Mucosa of descending colon (tissue), 3 donors: ENCODE results near the gene UQCC3. TPM values are rescaled to one million over a fixed set of nuclear protein-coding genes. Genes with fewer than 3 reads are reported as not detected.
"Not testable (repeated sequence)": the region's sequence is repeated elsewhere in the genome, so short reads cannot be mapped to it uniquely, and the experiment has no call there.

Experiments
- ATAC-seq: fragments of 200-7000 bp; cut with Tn5 transposase; one replicate; pipeline ENCODE4 v1.9.1; 2020; ENCODE audit warnings: mild to moderate bottlenecking, moderate library complexity
- DNase-seq, 3 donors: peaks; one replicate each; pipeline ENCODE4 v3.0.0-alpha.2; 2020
- H3K36me3 ChIP-seq: fragments of 200-600 bp; one replicate; pipeline ENCODE4 v1.8.0; 2021; ENCODE audit warnings: low read depth, mild to moderate bottlenecking
- H3K4me1 ChIP-seq: fragments of 200-600 bp; one replicate; pipeline ENCODE4 v1.8.0; 2021; ENCODE audit warnings: low read depth, mild to moderate bottlenecking
- H3K4me3 ChIP-seq: fragments of 200-600 bp; one replicate; pipeline ENCODE4 v1.8.0; 2021; ENCODE audit warnings: mild to moderate bottlenecking
- H3K9me3 ChIP-seq: fragments of 200-600 bp; one replicate; pipeline ENCODE4 v1.8.0; 2021; ENCODE audit warnings: mild to moderate bottlenecking
- intact Hi-C, 2 donors: fragments of 100-400 bp; cut with DNase I in 1 of 2; cut with micrococcal nuclease in 1 of 2; formaldehyde crosslinking; loops; one replicate each; pipeline versions ENCODE4 v1.11.0 to v1.11.1; 2022; cut with DNase I, micrococcal nuclease
- total RNA-seq, 3 donors: library from RNA; stranded (reverse); fragmentation: NEBNext Ultra II Directional in 2 of 3; extraction: Animal tissue kit (Norgen Biotek cat#: 25700) in 2 of 3; gene quantifications; one replicate each; pipeline versions ENCODE4 v1.2.1 to v1.2.4, GENCODE V29; 2021 to 2023
- TF ChIP-seq, protein P1 (sequence below): fragments of 200-600 bp; IDR thresholded peaks from one replicate; pipeline ENCODE4 v1.8.0; 2022; ENCODE audit warnings: antibody characterized with exemption, mild to moderate bottlenecking
- donor health status: DM: no; HTN: no; CAD: no; lungs with moderate emphysema.
- donor health status: DM: no; HTN: no; CAD: no.
- donor health status: DM: no; HTN: yes; CAD: no.

UQCC3 gene
- total RNA-seq, 3 donors from 2014 or later: 9.0 to 12.1 (median 10.8) TPM

DNA sequence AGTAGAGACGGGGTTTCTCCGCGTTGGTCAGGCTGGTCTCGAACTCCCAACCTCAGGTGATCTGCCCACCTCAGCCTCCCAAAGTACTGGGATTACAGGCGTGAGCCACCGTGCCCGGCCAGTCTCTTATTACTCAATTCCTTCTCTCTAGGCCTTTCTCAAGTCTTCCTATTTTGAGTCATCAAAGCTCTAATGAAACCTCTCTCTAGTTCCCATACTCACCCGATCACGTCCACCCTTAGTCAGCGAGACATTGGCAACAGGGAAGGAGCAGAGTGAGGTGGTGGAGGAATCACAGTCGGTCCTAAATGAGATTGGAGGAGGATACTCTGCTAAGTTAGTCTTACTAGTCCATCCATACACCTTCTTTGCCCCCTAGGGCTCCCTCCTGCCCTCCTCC, 30.8 kb downstream of the UQCC3 start:
- ATAC-seq: no peak
- TF ChIP-seq, protein P1, sequence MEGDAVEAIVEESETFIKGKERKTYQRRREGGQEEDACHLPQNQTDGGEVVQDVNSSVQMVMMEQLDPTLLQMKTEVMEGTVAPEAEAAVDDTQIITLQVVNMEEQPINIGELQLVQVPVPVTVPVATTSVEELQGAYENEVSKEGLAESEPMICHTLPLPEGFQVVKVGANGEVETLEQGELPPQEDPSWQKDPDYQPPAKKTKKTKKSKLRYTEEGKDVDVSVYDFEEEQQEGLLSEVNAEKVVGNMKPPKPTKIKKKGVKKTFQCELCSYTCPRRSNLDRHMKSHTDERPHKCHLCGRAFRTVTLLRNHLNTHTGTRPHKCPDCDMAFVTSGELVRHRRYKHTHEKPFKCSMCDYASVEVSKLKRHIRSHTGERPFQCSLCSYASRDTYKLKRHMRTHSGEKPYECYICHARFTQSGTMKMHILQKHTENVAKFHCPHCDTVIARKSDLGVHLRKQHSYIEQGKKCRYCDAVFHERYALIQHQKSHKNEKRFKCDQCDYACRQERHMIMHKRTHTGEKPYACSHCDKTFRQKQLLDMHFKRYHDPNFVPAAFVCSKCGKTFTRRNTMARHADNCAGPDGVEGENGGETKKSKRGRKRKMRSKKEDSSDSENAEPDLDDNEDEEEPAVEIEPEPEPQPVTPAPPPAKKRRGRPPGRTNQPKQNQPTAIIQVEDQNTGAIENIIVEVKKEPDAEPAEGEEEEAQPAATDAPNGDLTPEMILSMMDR: no peak
- Histone ChIP-seq H3K36me3 (no peaks in the 10 kb centered on the region), H3K4me1 (peaks cover 16% of the 10 kb centered on the region), H3K4me3 (no peak overlapping the region), H3K9me3 (no peaks in the 10 kb centered on the region)
- intact Hi-C loops: no loop called here
- peak in 1 of 3 donors; percentile 12 for DNase-seq

DNA sequence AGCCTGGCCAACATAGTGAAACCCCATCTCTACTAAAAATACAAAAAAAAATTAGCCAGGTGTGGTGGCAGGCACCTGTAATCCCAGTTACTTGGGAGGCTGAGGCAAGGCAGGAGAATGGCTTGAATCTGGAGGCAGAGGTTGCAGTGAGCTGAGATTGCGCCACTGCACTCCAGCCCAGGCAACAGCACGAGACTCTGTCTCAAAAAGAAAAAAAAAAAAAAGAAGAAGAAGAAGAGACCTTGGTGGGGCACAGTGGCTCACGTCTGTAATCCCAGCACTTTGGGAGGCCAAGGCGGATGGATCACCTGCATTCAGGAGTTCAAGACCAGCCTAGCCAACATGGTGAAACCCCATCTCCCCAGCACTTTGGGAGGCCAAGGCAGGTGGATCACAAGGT, 32.4 kb downstream of the UQCC3 start:
- H3K4me3 ChIP-seq, intact Hi-C loops, H3K36me3 ChIP-seq, ATAC-seq, H3K9me3 ChIP-seq: not testable (repeated sequence)
- H3K4me1 ChIP-seq: peaks cover 27% of the 10 kb centered on the region
- DNase-seq: peak in 2 of 3 donors; percentile 22 to 25

DNA sequence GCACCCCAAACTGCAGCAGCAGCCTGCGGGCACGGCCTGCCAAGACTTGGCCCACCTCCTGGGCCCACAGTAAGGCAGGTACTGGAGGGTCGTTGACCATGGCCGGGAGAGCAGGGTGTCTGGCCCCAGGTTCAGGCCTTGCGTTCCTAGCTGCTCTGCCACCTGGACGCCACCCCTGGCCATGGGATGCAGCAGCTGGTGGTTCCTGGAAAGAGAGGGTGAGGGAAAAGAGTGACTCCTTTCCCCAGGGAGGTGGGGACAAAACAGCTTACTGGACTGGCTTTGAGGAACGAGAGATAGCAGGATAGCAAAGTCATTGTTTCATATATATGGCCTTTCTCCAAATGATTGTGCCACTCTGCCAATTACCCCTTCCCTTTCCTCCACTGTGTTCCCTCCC, 33.9 kb downstream of the UQCC3 start:
- DNase-seq (peak; percentile 33 to 59 (median 54)), ATAC-seq (peak; percentile 3)
- no peak overlapping the region for H3K4me3 ChIP-seq
- TF ChIP-seq, protein P1: no peak
- no peaks in the 10 kb centered on the region for H3K9me3 ChIP-seq
- H3K4me1 ChIP-seq: peaks cover 32% of the 10 kb centered on the region
- intact Hi-C loops: no loop called here
- H3K36me3 ChIP-seq: no peaks in the 10 kb centered on the region

DNA sequence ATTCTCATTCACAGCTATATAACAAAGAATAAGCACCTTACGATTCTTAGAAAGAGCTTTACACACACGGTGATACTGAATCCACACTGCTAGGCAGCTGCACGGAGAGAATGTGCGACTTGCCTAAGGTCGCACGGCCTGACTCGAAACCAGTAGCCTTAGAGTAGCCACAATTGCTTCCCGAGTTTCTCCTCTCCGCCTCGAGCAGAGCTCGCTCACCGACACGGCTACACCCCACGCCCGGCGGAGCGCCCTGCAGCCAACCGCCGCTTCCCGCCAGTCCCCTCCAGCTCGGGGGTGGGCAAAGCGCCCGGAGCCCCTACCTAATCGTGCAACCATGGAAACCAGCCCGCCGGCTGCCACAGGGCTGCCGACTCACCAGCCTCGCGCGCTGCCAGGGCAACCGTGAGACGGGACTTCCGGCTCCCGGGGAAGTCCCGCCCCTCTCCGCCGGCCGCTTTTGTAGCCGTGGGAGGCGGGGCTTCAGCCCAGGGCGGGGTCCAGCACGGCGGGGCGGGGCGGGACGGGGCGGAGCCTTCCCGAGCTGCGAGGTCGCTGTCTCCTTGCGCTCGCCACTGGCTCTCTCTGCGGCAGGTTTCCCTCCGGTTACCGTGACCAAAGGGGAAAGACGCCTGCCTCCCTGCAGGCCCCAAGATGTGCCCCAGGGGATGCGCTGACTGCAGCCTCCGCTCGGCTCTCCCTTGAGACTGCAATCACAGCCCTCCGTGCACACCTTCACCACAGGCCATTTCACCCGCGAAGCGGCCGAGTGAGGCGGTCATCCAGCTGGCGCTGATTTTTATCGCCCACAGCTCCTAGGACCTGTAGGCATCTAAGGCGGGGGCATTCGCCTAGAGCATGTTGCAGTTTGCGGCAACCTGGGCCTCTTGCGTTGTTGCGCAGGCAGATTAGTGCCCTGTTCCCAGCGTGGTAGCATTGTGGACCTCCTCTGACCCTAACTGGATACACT, 34.7 kb downstream of the UQCC3 start:
- peak; percentile 97 to 98 (median 97) for DNase-seq
- peak overlapping the region; percentile 47 for H3K4me3 ChIP-seq
- H3K9me3 ChIP-seq: no peaks in the 10 kb centered on the region
- H3K4me1 ChIP-seq: peaks cover 32% of the 10 kb centered on the region
- TF ChIP-seq, protein P1: no peak
- no peaks in the 10 kb centered on the region for H3K36me3 ChIP-seq
- intact Hi-C loops: no loop called here
- ATAC-seq: peak; percentile 87

DNA sequence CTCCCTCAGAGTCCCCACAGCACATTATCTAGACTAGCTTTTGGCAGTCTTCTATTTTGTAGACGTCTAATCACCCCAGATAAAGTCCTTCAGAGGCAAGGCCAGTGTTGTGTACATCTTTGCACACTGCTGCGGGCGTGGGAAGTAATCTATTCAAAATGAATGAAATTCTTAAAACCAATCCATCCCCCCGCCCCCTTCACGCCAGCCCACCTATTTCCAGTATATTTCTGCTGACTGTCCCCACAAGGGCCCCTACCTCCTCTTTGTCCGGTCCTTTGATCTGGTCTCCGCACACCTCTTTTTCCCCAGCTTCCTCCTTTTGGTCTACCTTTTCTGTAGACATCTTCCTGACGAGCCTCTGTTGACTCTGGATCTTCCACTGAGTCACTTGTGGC, 35.4 kb downstream of the UQCC3 start:
- no peaks in the 10 kb centered on the region for H3K36me3 ChIP-seq
- H3K4me3 ChIP-seq: no peak overlapping the region
- peaks cover 32% of the 10 kb centered on the region for H3K4me1 ChIP-seq
- H3K9me3 ChIP-seq: no peaks in the 10 kb centered on the region
- TF ChIP-seq, protein P1: no peak
- no peak for ATAC-seq
- intact Hi-C loops: no loop called here
- peak; percentile 34 to 50 (median 37) for DNase-seq

DNA sequence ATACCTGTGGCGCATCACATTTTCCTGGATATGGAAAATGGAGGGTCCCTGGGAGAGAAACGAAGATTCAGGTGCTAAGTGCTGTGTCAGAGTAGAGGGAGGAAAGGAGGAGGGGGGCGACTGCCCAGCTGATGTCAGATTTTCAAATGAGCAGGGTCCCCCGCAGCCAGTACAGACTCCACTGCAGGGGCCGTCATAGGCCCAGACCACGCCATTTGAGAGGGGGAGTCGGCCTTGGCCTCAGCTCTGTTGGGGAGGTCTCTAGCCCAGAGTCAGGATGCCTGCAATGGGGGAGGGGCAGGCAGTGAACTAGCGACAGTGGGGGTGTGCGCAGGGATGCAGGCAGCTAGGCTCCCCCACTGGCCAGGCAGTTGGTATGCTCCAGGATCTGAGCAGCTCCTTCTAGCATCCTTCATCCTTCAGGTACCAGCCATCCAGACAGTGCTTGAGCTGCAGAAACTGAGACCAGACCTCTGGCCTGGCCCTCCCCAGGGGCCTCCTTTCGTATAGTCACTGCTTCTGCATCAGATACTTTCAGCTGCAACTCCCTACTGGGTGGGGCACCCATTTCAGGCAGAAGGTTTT, 35.9 kb downstream of the UQCC3 start, which contains the start of the genes BSCL2 and GNG3:
Gene BSCL2, minus strand, starts transcription at position 148 of the 585 bp plus-strand sequence. CDS start 229 bp downstream, outside the sequence.
Gene GNG3, plus strand, starts transcription at position 400 of the 585 bp plus-strand sequence. CDS start 620 bp downstream, outside the sequence.
- H3K4me3 ChIP-seq: peak within 1 kb of the TSS; percentile 47
- H3K36me3 ChIP-seq: no peaks in the 10 kb centered on the region
- H3K9me3 ChIP-seq: no peaks in the 10 kb centered on the region
- TF ChIP-seq, protein P1: no peak
- peak; percentile 33 to 58 (median 47) for DNase-seq
- peaks cover 32% of the 10 kb centered on the region for H3K4me1 ChIP-seq
- no peak for ATAC-seq
- intact Hi-C loops: no loop called here
